Kidney (tissue), 14 donors: ENCODE measurements around the gene PLEKHJ1. TPM values are rescaled to one million over a fixed set of nuclear protein-coding genes. Genes with fewer than 3 reads are reported as not detected.

Experiments used
- DNase-seq, 5 donors: peaks; one replicate each; pipeline ENCODE4 v3.0.0-alpha.2; 2013 to 2020
- FAIRE-seq: peaks from 2 replicates; lab custom pipeline; 2012; peaks lifted over from hg19 to GRCh38; lab: Jason Lieb, UNC
- H3K27ac ChIP-seq, 2 donors: one replicate each; pipeline ENCODE4 v1.7.0; 2013; ENCODE audit warnings: low read depth in 2 of 2, low read length in 2 of 2, inconsistent platforms in 1 of 2
- H3K27me3 ChIP-seq: one replicate; pipeline ENCODE4 v1.7.1; 2013; ENCODE audit warnings: low read length, inconsistent platforms; ENCODE audit not compliant: control insufficient read depth, insufficient read depth
- H3K36me3 ChIP-seq, 3 donors: one replicate each; pipeline versions ENCODE4 v1.7.0 to v1.7.1; 2013; ENCODE audit warnings: low read length in 3 of 3, control low read depth in 1 of 3, inconsistent platforms in 1 of 3; ENCODE audit not compliant: insufficient read depth in 3 of 3, control insufficient read depth in 2 of 3
- H3K4me1 ChIP-seq, 3 donors: one replicate each; pipeline versions ENCODE4 v1.7.0 to v1.7.1; 2013; ENCODE audit warnings: low read length in 3 of 3, inconsistent platforms in 1 of 3, low read depth in 1 of 3; ENCODE audit not compliant: control insufficient read depth in 2 of 3, insufficient read depth in 2 of 3
- H3K4me3 ChIP-seq, 3 donors: one replicate each; pipeline versions ENCODE4 v1.7.0 to v1.8.1; 2013; ENCODE audit warnings: low read length in 3 of 3, control low read depth in 1 of 3, inconsistent platforms in 1 of 3
- H3K9ac ChIP-seq, 3 donors: one replicate each; pipeline versions ENCODE4 v1.7.0 to v1.7.1; 2013; ENCODE audit warnings: low read length in 3 of 3, control low read depth in 1 of 3, inconsistent platforms in 1 of 3
- H3K9me3 ChIP-seq, 3 donors: one replicate each; pipeline versions ENCODE4 v1.7.0 to v1.7.1; 2013; ENCODE audit warnings: low read length in 3 of 3, control low read depth in 1 of 3, inconsistent platforms in 1 of 3; ENCODE audit not compliant: control insufficient read depth in 2 of 3, insufficient read depth in 1 of 3
- intact Hi-C: fragments of 100-400 bp; cut with DNase I; formaldehyde crosslinking; loops from one replicate; pipeline ENCODE4 v1.11.1; 2022
- polyA plus RNA-seq: library from polyadenylated mRNA; stranded (reverse); fragments of 350-450 nt; fragmentation: Illumina TruSeq; extraction: RNeasy Lipid Tissue Mini Kit (QIAGEN cat#74804); gene quantifications from one replicate; pipeline ENCODE4 v1.2.3, GENCODE V29; 2014; ENCODE audit warnings: low read depth, low replicate concordance; ENCODE audit not compliant: insufficient read depth
- total RNA-seq: library from RNA; stranded (reverse); fragmentation: NEBNext Ultra II Directional; extraction: Animal tissue kit (Norgen Biotek cat#: 25700); gene quantifications from one replicate; pipeline ENCODE4 v1.2.1, GENCODE V29; 2021
- TF ChIP-seq, protein P1 (sequence below): IDR thresholded peaks from 3 replicates; pipeline ENCODE4 v1.5.1; 2012; ENCODE audit warnings: mild to moderate bottlenecking, moderate library complexity, borderline replicate concordance; ENCODE audit not compliant: insufficient read depth; ENCODE audit errors: extremely low read depth
- donor health status: control.
- donor health status: control.
- donor health status: control.
- donor health status: control.
- donor health status: control.
- donor health status: DM: yes; HTN: yes; CAD: no.
- donor health status: Normal renal cell carcinoma (clear cell type).

Gene PLEKHJ1
- total and polyA plus RNA-seq, 2 donors from 2014 or later = 59.7 to 156 TPM

DNA sequence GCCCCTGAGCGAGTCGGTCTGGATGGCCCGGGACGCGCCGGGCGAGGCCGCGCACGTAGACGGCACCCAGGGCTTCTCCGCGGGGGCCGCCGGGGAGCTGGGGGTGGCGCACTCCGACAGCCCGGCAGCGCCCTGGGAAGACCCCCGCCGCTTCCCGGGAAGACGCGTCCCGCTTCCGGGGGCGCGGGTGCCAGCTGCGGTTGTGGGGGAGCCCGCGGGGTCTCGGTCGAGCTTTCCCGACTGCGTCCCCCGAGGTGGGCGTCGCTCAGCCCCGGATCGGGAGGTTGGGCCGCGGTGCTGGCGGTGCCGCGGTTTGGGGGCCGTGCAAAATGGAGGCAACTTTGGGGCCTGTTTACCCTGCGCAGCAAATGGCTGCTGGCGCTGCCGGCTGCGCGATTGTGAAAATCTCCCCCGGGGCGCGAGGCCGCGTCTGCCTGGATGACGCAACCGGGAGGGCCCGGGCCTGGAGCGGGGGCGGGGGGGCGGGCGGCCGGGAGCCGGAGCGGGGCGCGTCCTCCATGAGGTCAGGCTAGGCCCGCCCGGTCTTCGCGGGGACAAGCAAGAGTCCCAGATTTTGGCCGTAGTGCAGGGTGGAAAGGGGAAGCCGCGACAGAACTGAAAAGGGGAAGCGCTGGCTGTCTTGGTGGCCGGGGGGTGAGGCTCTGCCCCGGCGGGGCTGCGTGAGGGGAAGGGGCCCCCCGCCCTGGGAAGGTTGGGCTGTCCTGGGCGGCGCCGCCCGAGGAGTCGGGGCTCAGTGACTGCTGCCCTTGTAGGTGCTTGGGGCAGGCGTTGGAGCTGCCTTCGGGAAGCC is 34.5 kb upstream of the PLEKHJ1 start:
- Histone ChIP-seq H3K4me3 (peak overlapping the region; percentile 78 to 90 (median 85)), H3K4me1 (peaks cover 0 to 24% (median 4%) of the 10 kb centered on the region in 3 donors), H3K9ac (peak overlapping the region; percentile 18 to 93 (median 52)), H3K36me3 (peaks cover 0 to 14% (median 0%) of the 10 kb centered on the region in 3 donors), H3K27ac (peak overlapping the region; percentile 98), H3K9me3 (no peaks in the 10 kb centered on the region), H3K27me3 (no peaks in the 10 kb centered on the region)
- intact Hi-C loops = no loop called here
- TF ChIP-seq, protein P1, sequence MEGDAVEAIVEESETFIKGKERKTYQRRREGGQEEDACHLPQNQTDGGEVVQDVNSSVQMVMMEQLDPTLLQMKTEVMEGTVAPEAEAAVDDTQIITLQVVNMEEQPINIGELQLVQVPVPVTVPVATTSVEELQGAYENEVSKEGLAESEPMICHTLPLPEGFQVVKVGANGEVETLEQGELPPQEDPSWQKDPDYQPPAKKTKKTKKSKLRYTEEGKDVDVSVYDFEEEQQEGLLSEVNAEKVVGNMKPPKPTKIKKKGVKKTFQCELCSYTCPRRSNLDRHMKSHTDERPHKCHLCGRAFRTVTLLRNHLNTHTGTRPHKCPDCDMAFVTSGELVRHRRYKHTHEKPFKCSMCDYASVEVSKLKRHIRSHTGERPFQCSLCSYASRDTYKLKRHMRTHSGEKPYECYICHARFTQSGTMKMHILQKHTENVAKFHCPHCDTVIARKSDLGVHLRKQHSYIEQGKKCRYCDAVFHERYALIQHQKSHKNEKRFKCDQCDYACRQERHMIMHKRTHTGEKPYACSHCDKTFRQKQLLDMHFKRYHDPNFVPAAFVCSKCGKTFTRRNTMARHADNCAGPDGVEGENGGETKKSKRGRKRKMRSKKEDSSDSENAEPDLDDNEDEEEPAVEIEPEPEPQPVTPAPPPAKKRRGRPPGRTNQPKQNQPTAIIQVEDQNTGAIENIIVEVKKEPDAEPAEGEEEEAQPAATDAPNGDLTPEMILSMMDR = no peak
- no peak for FAIRE-seq
- peak; percentile 68 to 97 (median 87) for DNase-seq

- no peak for FAIRE-seq
- intact Hi-C loops = no loop called here
Observed at GRCh38 chr19:2270157-2270422, 34.0 kb upstream of the PLEKHJ1 start.

GRCh38 chr19:2269244-2270156 is 33.4 kb upstream of the PLEKHJ1 start:
- no peak for FAIRE-seq
- peaks cover 0 to 24% (median 4%) of the 10 kb centered on the region in 3 donors for H3K4me1 ChIP-seq

More at GRCh38 chr19:2270157-2270422, 34.0 kb upstream of the PLEKHJ1 start:
- Histone ChIP-seq H3K9me3 (no peaks in the 10 kb centered on the region), H3K4me3 (peak overlapping the region; percentile 78 to 90 (median 85)), H3K4me1 (peaks cover 0 to 24% (median 4%) of the 10 kb centered on the region in 3 donors), H3K36me3 (peaks cover 0 to 14% (median 0%) of the 10 kb centered on the region in 3 donors), H3K27ac (peak overlapping the region; percentile 98), H3K9ac (peak overlapping the region; percentile 42 to 93 (median 45)), H3K27me3 (no peaks in the 10 kb centered on the region)
- DNase-seq = peak in 1 of 5 donors; percentile 90
- TF ChIP-seq, protein P1 = no peak

More at GRCh38 chr19:2269244-2270156, 33.4 kb upstream of the PLEKHJ1 start:
- H3K4me3 ChIP-seq = peak overlapping the region; percentile 78 to 90 (median 85)
- H3K27me3 ChIP-seq = no peaks in the 10 kb centered on the region
- H3K36me3 ChIP-seq = peaks cover 0 to 14% (median 0%) of the 10 kb centered on the region in 3 donors
- H3K9me3 ChIP-seq = no peaks in the 10 kb centered on the region
- TF ChIP-seq, protein P1 = peak; percentile 13
- intact Hi-C loops = no loop called here
- H3K9ac ChIP-seq = peak overlapping the region; percentile 45 to 93 (median 76)
- peak; percentile 97 to 99 (median 99) for DNase-seq
- peak overlapping the region; percentile 98 for H3K27ac ChIP-seq
